A673 (cell line): ENCODE results near the gene PLIN4. TPM values are rescaled to one million over a fixed set of nuclear protein-coding genes. Genes with fewer than 3 reads are reported as not detected.
A peak's percentile ranks its signal among the peaks of the same experiment; 100 is the strongest.

ENCODE experiments used
- BruUV-seq: library from RNA; stranded (reverse); fragments of 400-500 nt; replicated peaks from 2 replicates; lab custom pipeline; 2021; lab: Mats Ljungman, UMichigan
- CTCF ChIA-PET: fragments of 300-600 bp; sonication (Branson Sonifier 250); formaldehyde crosslinking; loops from one replicate; lab custom pipeline; 2022; ENCODE audit warnings: antibody characterized with exemption; lab: Charles Lee
- POLR2A ChIA-PET: fragments of 300-600 bp; sonication (Branson Sonifier 250); formaldehyde crosslinking; loops from one replicate; lab custom pipeline; 2022; ENCODE audit warnings: antibody characterized with exemption; ENCODE audit not compliant: low non-redundant PET; lab: Charles Lee
- DNase-seq: peaks from one replicate; pipeline ENCODE4 v3.0.0-alpha.2; 2015; ENCODE audit warnings: low spot score
- H3K27ac ChIP-seq: fragments of 200-600 bp; sonication (generic); 2 replicates; pipeline ENCODE4 v1.5.1; 2016; ENCODE audit warnings: mixed run types, low read depth, mild to moderate bottlenecking, mixed read lengths, antibody characterized with exemption, low read length; ENCODE audit not compliant: poor library complexity, severe bottlenecking
- H3K27me3 ChIP-seq: fragments of 200-600 bp; sonication (generic); replicated peaks from 2 replicates; pipeline ENCODE4 v1.6.1; 2017; ENCODE audit warnings: mixed run types, low read depth, mild to moderate bottlenecking, mixed read lengths, antibody characterized with exemption, low read length; ENCODE audit not compliant: insufficient read depth, poor library complexity
- H3K36me3 ChIP-seq: fragments of 200-600 bp; sonication (generic); 2 replicates; pipeline ENCODE4 v1.6.1; 2016; ENCODE audit warnings: mixed run types, mild to moderate bottlenecking, mixed read lengths, antibody characterized with exemption, low read length; ENCODE audit not compliant: insufficient read depth, poor library complexity, severe bottlenecking
- H3K4me1 ChIP-seq: fragments of 200-600 bp; sonication (generic); 2 replicates; pipeline ENCODE4 v1.6.1; 2017; ENCODE audit warnings: mixed run types, mild to moderate bottlenecking, mixed read lengths, antibody characterized with exemption, low read length; ENCODE audit not compliant: insufficient read depth, poor library complexity, severe bottlenecking
- H3K4me3 ChIP-seq: fragments of 200-600 bp; sonication (generic); 2 replicates; pipeline ENCODE4 v1.5.1; 2016; ENCODE audit warnings: low read depth, mixed run types, mild to moderate bottlenecking, mixed read lengths, low read length; ENCODE audit not compliant: poor library complexity, severe bottlenecking
- H3K9me3 ChIP-seq: fragments of 200-600 bp; sonication (generic); 2 replicates; pipeline ENCODE4 v1.6.1; 2016; ENCODE audit warnings: mixed run types, low read depth, mild to moderate bottlenecking, mixed read lengths, antibody characterized with exemption, low read length; ENCODE audit not compliant: poor library complexity, severe bottlenecking
- CTCF ChIP-seq: fragments of 300-800, 200-600 bp; sonication (generic); conservative IDR thresholded peaks from 2 replicates; pipeline ENCODE4 v1.5.1; 2017; ENCODE audit warnings: low read depth, mild to moderate bottlenecking, antibody characterized with exemption, low read length, moderate library complexity, mixed read lengths
- EZH2 ChIP-seq: fragments of 200-600 bp; sonication (generic); IDR thresholded peaks from 2 replicates; pipeline ENCODE4 v1.6.1; 2017; ENCODE audit warnings: borderline replicate concordance, low read depth, mild to moderate bottlenecking, mixed read lengths, antibody characterized with exemption, low read length; ENCODE audit not compliant: poor library complexity, severe bottlenecking
- intact Hi-C: fragments of 100-400 bp; cut with micrococcal nuclease; formaldehyde crosslinking; loops from one replicate; pipeline ENCODE4 v1.10.0; 2022; ENCODE audit not compliant: unreplicated experiment
- total RNA-seq: library from RNA; stranded (reverse); gene quantifications from 2 replicates; pipeline ENCODE4 v1.2.3, GENCODE V29; 2021

The PLIN4 gene
- total RNA-seq, 1 experiment from 2014 or later, result 1.0 TPM

- TF ChIP-seq EZH2, result no peak
- TF ChIP-seq CTCF, result no peak
- CTCF ChIA-PET, result interaction anchor here (0.6 kb wide), 1 partner anchor 113 kb away, joined by 3 read pairs; no protein-coding TSS in a partner anchor
- no peaks in the 10 kb centered on the region for H3K27me3 ChIP-seq
- no peaks in the 10 kb centered on the region for H3K9me3 ChIP-seq
- intact Hi-C loops, result no loop called here
- peaks cover 13% of the 10 kb centered on the region for H3K4me1 ChIP-seq
- POLR2A ChIA-PET, result interaction anchor here (0.5 to 0.6 kb wide), 2 partner anchors 79 to 199 kb away, joined by 3 to 4 read pairs; partner anchors contain the start of gene PLIN5
- peaks cover 6% of the 10 kb centered on the region for H3K36me3 ChIP-seq
- peak overlapping the region; percentile 77 for H3K4me3 ChIP-seq
- BruUV-seq, result no TSS peak
- peak overlapping the region; percentile 89 for H3K27ac ChIP-seq
- no peak for DNase-seq
Observed at GRCh38 chr19:4455719-4456475, 62.4 kb downstream of the PLIN4 start.

DNA sequence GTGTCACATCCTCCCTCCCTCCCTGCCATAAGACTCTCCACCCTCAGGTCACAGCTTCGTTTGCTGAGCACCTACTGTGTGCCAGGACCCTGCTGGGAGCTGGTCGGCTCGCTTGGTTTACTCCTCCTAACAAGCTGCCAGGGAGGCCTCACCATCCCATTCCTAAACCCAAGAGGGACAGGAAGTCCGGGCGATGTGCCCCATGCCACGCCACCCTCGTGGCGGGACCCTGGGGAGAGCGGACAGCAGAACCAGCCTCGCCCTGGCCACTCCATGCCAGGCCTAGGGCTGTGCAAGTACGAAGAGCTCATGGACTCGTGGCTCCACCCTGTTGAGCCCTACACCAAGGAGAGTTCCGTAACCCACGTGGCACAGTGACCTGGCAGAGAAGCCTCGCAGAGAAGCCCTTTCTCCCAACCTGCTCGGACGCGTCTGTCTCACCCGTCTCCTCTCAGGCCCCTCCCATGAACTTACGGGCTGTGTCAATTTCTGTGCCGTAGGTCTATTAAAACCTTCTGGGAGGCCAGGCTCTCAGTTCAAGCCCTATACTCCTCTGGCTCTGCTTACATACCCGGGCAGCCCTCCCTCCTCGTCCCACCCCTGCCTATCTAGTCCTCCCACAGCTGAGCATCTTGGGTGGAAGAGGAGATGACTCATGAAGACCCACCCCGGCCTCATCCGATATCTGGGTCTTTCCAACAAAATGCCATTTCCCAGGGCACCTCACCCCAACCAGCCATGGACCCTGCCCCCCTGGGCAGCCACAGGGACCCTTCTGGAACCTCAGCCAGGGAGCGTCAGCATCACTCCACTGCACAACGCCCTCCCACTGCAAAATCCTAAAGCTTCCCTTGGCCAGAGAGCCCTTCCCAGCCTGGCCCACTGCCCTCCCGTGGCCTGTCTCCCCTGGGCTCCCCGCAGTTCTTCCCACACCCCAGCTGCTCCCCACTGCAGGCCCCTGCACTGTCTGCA lies 63.3 kb downstream of the PLIN4 start:
- intact Hi-C loops, result no loop called here
- peak overlapping the region; percentile 49 for H3K27ac ChIP-seq
- DNase-seq, result no peak
- H3K9me3 ChIP-seq, result no peaks in the 10 kb centered on the region
- no peak overlapping the region for H3K4me3 ChIP-seq
- peaks cover 6% of the 10 kb centered on the region for H3K36me3 ChIP-seq
- ChIA-PET CTCF (interaction anchor here (0.6 kb wide), 1 partner anchor 36 kb away, joined by 3 read pairs; no protein-coding TSS in a partner anchor), POLR2A (interaction anchor here (0.5 to 0.6 kb wide), 2 partner anchors 200 to 306 kb away, joined by 4 to 5 read pairs; no protein-coding TSS in a partner anchor)
- no peaks in the 10 kb centered on the region for H3K27me3 ChIP-seq
- no TSS peak for BruUV-seq
- TF ChIP-seq CTCF (no peak), EZH2 (no peak)
- peaks cover 13% of the 10 kb centered on the region for H3K4me1 ChIP-seq
